C4-2B (cell line): ENCODE measurements around the gene ZNF212.

ENCODE experiments used
- CTCF ChIP-seq: fragments of 450-650 bp; conservative IDR thresholded peaks from 2 replicates; pipeline ENCODE4 v1.5.1; 2017; ENCODE audit warnings: mild to moderate bottlenecking
- ZFX ChIP-seq: fragments of 450-650 bp; IDR thresholded peaks from 2 replicates; pipeline ENCODE4 v1.6.1; 2017

GRCh38 chr7:149199234-149199995 lies 40.0 kb upstream of the ZNF212 start:
- TF ChIP-seq CTCF (no peak), ZFX (no peak)
